UCSD-AML1 (cell line): ENCODE measurements around the gene CCL13.
"Not testable (repeated sequence)": the region's sequence is repeated elsewhere in the genome, so short reads cannot be mapped to it uniquely, and the experiment has no call there.

Experiments
- DNase-seq: peaks from one replicate; lab custom pipeline; 2025; ENCODE audit not compliant: unreplicated experiment; lab: John Stamatoyannopoulos, UW

CCL13 gene

GRCh38 chr17:34356194-34356593 is at the start of gene CCL13:
Gene CCL13 (plus strand): TSS chr17:34356480. CDS start chr17:34356527, 47 bp downstream.
- no peak for DNase-seq

DNA sequence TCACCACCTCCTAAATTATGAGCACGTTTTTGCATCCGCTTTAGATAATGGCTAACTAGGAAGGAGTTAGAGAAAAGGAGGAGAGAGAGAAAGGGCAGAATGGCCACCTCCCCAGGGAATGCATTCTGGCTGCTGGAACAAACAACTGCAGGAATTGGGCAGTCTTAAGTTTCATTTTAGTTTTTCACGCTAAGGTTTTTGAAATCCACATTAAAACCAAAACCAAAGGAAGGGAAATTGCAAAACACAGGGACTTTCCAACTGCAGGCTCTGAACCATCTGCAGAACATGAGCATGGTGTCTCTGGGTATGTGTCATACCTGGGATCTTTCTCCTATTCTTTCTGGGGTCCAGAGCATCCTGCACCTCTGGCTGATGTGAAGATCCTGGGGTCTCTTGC is 49.2 kb upstream of the CCL13 start:
- no peak for DNase-seq

DNA sequence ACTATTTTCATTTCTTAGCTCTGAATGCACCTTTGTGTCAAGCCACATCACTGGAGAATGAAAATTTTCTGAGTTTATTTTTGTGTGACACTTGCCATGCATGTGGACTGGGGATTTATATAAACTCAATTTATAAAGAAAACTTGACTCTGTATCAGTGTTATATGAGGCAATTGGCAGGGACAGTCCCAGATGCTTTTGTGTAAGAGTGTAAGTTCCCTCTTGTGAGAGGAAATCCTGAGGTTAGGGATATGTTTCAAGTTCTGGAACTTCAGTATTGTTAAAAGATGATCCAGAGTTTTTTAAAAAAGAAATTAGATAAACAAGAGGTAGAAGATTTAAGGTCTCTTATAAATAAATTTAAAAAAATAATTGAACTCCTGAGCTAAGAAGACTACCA is 47.9 kb upstream of the CCL13 start:
- no peak for DNase-seq

DNA sequence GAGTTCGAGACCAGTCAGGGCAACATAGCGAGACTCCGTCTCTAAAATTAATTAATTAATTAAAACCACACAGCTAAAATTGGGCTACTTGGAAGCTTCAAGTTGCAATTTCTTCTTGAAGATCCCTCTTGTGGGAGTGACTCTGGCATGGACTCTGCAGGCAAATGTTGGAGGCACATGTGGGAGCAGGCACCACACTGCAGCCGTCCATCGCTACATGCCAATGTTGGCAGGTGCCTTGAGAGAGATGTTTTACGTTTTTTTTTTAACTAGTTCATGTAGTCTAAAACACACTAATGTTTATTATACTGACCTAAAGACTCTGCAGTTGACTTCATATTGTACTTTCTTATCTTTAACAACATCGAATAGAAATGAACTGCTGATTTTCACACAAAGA is 45.0 kb upstream of the CCL13 start:
- no peak for DNase-seq

GRCh38 chr17:34312080-34312479 is 44.2 kb upstream of the CCL13 start:
- no peak for DNase-seq

- DNase-seq: no peak
Measured at GRCh38 chr17:34313164-34313563, 43.1 kb upstream of the CCL13 start.

GRCh38 chr17:34314279-34314678 is 42.0 kb upstream of the CCL13 start:
- no peak for DNase-seq

DNA sequence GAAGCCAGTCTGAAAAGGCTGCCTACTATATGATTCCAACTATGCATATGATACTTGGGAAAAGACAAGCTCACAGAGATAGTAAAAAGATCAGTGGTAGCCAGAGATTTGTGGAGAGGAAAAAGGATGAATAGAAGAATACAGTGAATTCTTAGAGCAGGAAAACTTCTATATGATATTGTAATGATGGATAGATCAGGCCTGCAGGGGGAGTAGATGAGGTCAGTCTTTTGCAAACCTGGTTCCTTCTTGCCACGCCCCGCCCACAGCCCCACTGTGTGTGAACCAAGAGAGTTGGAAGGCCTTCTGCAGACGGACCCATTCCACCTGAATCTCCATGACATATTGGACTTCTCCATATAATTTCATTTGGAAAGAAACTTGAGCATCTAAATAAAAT is 37.8 kb upstream of the CCL13 start:
- peak; percentile 22 for DNase-seq

DNA sequence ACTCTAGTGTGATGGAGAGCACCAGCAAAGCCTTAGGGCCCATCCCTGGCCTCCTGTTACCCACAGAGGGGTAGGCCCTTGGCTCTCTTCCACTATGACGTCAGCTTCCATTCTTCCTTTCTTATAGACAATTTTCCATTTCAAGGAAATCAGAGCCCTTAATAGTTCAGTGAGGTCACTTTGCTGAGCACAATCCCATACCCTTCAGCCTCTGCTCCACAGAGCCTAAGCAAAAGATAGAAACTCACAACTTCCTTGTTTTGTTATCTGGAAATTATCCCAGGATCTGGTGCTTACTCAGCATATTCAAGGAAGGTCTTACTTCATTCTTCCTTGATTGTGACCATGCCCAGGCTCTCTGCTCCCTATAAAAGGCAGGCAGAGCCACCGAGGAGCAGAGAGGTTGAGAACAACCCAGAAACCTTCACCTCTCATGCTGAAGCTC is 37.2 kb upstream of the CCL13 start, which contains the start of gene CCL8:
Gene CCL8, plus strand, starts transcription at position 397 of the 445 bp plus-strand sequence. CDS start 67 bp downstream, outside the sequence.
- DNase-seq: no peak

DNA sequence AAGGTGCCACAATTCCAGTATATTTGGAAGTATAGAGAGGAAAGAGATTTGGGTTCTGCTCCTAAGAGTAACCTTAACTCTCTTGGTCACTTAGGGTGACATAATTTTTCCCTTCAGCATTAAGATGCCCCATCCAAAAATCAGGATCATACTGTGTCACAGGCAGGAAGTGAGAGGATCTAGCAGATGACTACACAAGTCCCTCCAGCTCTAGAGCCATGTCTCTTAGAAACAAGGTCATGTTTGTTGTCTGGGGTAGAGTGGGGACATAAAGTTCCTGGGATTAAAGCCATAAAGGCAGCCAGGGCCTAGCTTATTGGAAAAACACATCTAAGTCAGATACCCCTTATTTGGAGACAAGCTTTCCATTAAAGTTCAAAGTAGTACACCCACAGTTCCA is 34.3 kb upstream of the CCL13 start:
- no peak for DNase-seq

DNA sequence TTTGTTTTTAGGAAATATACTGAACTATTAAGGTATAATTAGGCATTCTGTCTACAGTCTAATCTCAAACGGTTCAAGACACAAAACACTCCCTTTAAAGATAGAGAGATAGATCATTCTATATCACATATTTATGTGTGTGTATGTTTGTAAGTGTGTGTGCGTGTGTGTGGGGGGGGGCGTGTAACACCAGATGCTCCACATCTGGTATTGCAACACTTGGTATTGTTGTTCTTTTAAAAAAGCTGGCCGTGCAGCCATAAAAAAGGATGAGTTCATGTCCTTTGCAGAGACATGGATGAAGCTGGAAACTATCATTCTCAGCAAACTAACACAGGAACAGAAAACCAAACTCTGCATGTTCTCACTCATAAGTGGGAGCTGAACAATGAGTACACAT is 28.7 kb upstream of the CCL13 start:
- not testable (repeated sequence) for DNase-seq

DNA sequence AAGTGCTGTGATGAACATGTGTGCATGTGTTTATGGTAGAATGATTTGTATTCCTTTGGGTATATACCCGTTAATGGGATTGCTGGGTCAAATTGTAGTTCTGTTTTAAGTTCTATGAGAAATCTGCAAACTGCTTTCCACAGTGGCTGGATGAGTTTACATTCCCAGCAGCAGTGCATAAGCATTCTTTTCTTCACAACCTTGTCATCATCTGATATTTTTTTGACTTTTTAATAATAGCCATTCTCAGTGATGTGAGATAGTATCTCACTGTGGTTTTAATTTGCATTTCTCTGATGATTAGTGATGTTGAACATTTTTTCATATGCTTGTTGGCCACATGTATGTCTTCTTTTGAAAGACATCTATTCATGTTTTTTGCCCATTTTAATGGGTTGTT is 18.6 kb upstream of the CCL13 start:
- no peak for DNase-seq

- DNase-seq: no peak
Measured at GRCh38 chr17:34339138-34339770, 17.0 kb upstream of the CCL13 start.

DNA sequence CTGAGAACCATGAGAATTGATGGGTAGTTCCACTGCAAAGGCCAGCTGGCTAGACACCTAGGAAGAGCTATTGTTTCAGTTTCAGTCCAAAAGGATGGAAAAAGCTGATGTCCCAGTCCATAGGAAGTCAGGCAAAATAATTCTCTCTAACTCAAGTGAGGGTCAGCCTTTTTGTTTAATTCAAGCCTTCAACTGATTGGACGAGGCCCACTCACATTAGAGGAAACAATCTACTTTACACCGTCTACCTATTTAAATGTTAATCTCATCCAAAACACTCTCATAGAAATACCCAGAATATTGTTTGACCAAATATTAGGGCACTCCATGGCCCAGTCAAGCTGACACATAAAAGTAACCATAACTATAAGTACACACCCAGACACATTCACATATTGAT is 14.4 kb upstream of the CCL13 start:
- DNase-seq: no peak

GRCh38 chr17:34347063-34347462 is 9.2 kb upstream of the CCL13 start:
- no peak for DNase-seq

GRCh38 chr17:34349751-34350150 is 6.5 kb upstream of the CCL13 start:
- no peak for DNase-seq

DNA sequence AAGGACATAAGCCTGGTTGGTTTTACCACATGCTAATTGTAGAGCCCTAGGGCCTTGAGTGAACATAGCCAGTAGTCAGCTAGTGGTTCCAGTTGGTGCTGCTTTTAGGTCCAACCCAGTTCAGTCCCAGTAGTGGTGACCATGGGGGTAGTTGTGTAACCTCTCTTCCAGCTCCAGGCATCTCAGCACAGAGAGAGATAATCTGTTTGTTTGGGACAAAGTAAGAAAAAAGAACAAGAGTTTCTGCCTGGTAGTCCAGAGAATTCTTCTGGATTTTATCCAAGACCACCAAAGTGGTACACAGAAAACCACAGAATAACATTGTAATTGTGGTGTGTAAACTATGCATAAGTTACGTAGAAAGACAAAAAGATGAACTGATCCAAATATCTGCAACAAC is 5.2 kb upstream of the CCL13 start:
- no peak for DNase-seq

- DNase-seq: no peak
Measured at GRCh38 chr17:34352191-34352590, 4.1 kb upstream of the CCL13 start.

GRCh38 chr17:34354637-34355036 is 1.6 kb upstream of the CCL13 start:
- no peak for DNase-seq

DNA sequence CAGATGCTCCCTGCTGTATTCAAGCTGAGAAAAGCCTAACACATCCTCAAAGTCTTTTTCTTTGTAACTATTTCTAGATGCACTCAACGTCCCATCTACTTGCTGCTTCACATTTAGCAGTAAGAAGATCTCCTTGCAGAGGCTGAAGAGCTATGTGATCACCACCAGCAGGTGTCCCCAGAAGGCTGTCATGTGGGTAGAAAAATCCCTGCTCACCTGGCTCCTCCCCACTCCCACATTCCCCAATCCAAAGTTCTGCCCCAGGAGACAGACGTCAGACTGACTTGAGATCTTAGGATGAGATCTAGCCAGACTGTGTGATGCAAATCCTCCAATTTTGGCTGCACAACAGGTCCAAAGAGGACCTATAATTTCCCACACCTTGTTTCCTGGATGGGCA is 1.1 kb downstream of the CCL13 start:
- DNase-seq: no peak

GRCh38 chr17:34358631-34359030 is 2.4 kb downstream of the CCL13 start:
- DNase-seq: no peak

DNA sequence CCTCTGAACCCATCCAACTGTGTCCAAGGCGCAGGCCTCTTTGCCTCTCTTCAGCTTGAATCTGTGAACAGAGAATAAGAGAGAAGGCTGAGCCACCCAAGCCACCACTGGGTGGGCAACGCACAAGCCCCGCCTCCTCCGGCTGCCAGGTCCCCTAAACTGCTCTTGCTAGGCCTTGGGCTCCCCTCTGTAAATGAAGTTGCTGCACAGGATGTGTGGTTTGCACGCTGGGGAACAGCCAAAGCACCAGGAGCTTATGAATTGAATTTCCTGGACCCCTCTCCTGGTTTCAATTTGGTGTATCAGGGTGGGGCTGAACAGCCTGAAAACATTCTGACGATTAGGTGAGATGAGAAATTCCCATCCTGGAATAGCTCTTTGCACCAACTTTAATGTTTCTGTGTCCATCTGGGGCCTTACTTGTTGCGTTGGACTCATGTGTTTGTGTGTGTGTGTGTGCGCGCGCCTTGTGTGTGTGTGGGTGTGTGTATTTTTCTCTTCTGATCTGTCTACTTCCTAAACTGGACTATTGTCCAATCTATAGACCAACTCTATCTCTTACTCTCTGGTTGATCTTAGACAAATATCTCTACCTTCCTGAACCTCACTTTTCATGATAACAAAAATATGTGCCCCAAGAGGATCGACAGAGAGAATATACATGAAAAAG is 4.5 kb downstream of the CCL13 start:
- DNase-seq: no peak
